HCT116 (cell line): ENCODE data around the gene ZBTB38. TPM values are rescaled to one million over a fixed set of nuclear protein-coding genes. Genes with fewer than 3 reads are reported as not detected.

Experiments
- ATAC-seq: fragments of 200-7000 bp; cut with Tn5 transposase; 2 replicates; pipeline ENCODE4 v1.9.1; 2020; ENCODE audit warnings: mild to moderate bottlenecking, moderate library complexity
- BruUV-seq: library from RNA; stranded (reverse); fragments of 400-500 nt; replicated peaks from 2 replicates; lab custom pipeline; 2021; lab: Mats Ljungman, UMichigan
- CTCF ChIA-PET: fragments of 300-600 bp; sonication (Branson Sonifier 250); formaldehyde crosslinking; loops from one replicate; lab custom pipeline; 2021; ENCODE audit warnings: antibody characterized with exemption; lab: Charles Lee
- POLR2A ChIA-PET: fragments of 300-600, 350-600 bp; sonication (Branson Sonifier 250); formaldehyde crosslinking; loops from one replicate; lab custom pipeline; 2021; ENCODE audit warnings: antibody characterized with exemption; lab: Charles Lee
- RAD21 ChIA-PET, 2 experiments: fragments of 300-600 bp; sonication (Branson Sonifier 250); formaldehyde crosslinking; loops; one replicate each; lab custom pipeline; 2023; ENCODE audit warnings: low total read pairs in 2 of 2; ENCODE audit not compliant: uncharacterized antibody in 2 of 2, unreplicated experiment in 2 of 2, low non-redundant PET in 1 of 2; lab: Charles Lee
- DNase-seq: peaks from one replicate; pipeline ENCODE4 v3.0.0-alpha.2; 2010; ENCODE audit warnings: low read depth, low spot score
- H2AFZ ChIP-seq: fragments of 200-600 bp; shearing (Covaris generic), sonication (generic); 2 replicates; pipeline ENCODE4 v1.6.1; 2017; ENCODE audit warnings: low read depth, mixed run types, mixed read lengths, antibody characterized with exemption, low read length; ENCODE audit not compliant: poor library complexity, severe bottlenecking
- H3K27ac ChIP-seq: 2 replicates; pipeline ENCODE4 v1.5.1; 2012; ENCODE audit warnings: low read depth, low read length
- H3K27me3 ChIP-seq: fragments of 200-600 bp; sonication (generic); 2 replicates; pipeline ENCODE4 v1.6.1; 2016; ENCODE audit warnings: mixed run types, low read length, mixed read lengths; ENCODE audit not compliant: insufficient read depth
- H3K36me3 ChIP-seq, 2 experiments: fragments of 200-500 bp in 1 of 2; fragments of 200-600 bp in 1 of 2; sonication (Bioruptor generic) in 1 of 2; sonication (generic) in 1 of 2; 2 replicates each; pipeline versions ENCODE4 v1.5.1 to v1.6.1; 2014 to 2016; ENCODE audit warnings: low read length in 2 of 2, inconsistent platforms in 1 of 2, mixed read lengths in 1 of 2, mixed run types in 1 of 2; ENCODE audit not compliant: insufficient read depth in 2 of 2, control insufficient read depth in 1 of 2
- H3K4me1 ChIP-seq, 2 experiments: fragments of 200-600 bp in 1 of 2; sonication (generic) in 1 of 2; 2 replicates each; pipeline versions ENCODE4 v1.5.1 to v1.6.1; 2012 to 2017; ENCODE audit warnings: low read length in 2 of 2, inconsistent platforms in 1 of 2, mild to moderate bottlenecking in 1 of 2, mixed read lengths in 1 of 2, mixed run types in 1 of 2, moderate library complexity in 1 of 2; ENCODE audit not compliant: insufficient read depth in 2 of 2, control insufficient read depth in 1 of 2
- H3K4me2 ChIP-seq: fragments of 200-600 bp; sonication (generic); 2 replicates; pipeline ENCODE4 v1.6.1; 2017; ENCODE audit warnings: mixed run types, low read length, mixed read lengths
- H3K4me3 ChIP-seq, 2 experiments: fragments of 200-600 bp in 1 of 2; sonication (generic) in 1 of 2; replicated peaks in 1 of 2; 2 replicates each; pipeline ENCODE4 v1.5.1; 2011 to 2016; ENCODE audit warnings: low read length in 2 of 2, control low read depth in 1 of 2, low read depth in 1 of 2, mild to moderate bottlenecking in 1 of 2, mixed read lengths in 1 of 2, mixed run types in 1 of 2
- H3K79me2 ChIP-seq: fragments of 200-600 bp; sonication (generic); 2 replicates; pipeline ENCODE4 v1.6.1; 2017; ENCODE audit warnings: mild to moderate bottlenecking, mixed run types, low read length, moderate library complexity, mixed read lengths; ENCODE audit not compliant: insufficient read depth
- H3K9ac ChIP-seq: fragments of 200-600 bp; sonication (generic); 2 replicates; pipeline ENCODE4 v1.6.1; 2016; ENCODE audit warnings: low read length, mixed read lengths
- H3K9me2 ChIP-seq: fragments of 200-600 bp; sonication (generic), shearing (Covaris generic); 2 replicates; pipeline ENCODE4 v1.6.1; 2017; ENCODE audit warnings: mixed run types, mild to moderate bottlenecking, moderate library complexity; ENCODE audit not compliant: insufficient read depth
- H3K9me3 ChIP-seq, 2 experiments: fragments of 200-500 bp in 1 of 2; fragments of 200-600 bp in 1 of 2; sonication (Bioruptor generic) in 1 of 2; sonication (generic) in 1 of 2; 2 replicates each; pipeline ENCODE4 v1.6.1; 2014 to 2017; ENCODE audit warnings: low read length in 2 of 2, mixed read lengths in 2 of 2, inconsistent platforms in 1 of 2, low read depth in 1 of 2, mild to moderate bottlenecking in 1 of 2, mixed run types in 1 of 2, moderate library complexity in 1 of 2; ENCODE audit not compliant: control insufficient read depth in 1 of 2, insufficient read depth in 1 of 2
- H4K20me1 ChIP-seq: fragments of 200-600 bp; sonication (generic), shearing (Covaris generic); 2 replicates; pipeline ENCODE4 v1.6.1; 2017; ENCODE audit warnings: mixed run types, mild to moderate bottlenecking, moderate library complexity; ENCODE audit not compliant: insufficient read depth
- CBX3 ChIP-seq: IDR thresholded peaks from 2 replicates; pipeline ENCODE4 v1.6.1; 2012; ENCODE audit warnings: low read depth
- EZH2phosphoT487 ChIP-seq: fragments of 200-600 bp; IDR thresholded peaks from 2 replicates; pipeline ENCODE4 v1.6.1; 2018; ENCODE audit warnings: antibody characterized with exemption, borderline replicate concordance
- FOSL1 ChIP-seq: IDR thresholded peaks from 2 replicates; pipeline ENCODE4 v1.6.1; 2012; ENCODE audit warnings: low read depth
- JUND ChIP-seq: IDR thresholded peaks from 2 replicates; pipeline ENCODE4 v1.6.1; 2012
- POLR2AphosphoS5 ChIP-seq: IDR thresholded peaks from 2 replicates; pipeline ENCODE4 v1.6.1; 2011; ENCODE audit warnings: mild to moderate bottlenecking, low read depth, low read length, moderate library complexity
- RAD21 ChIP-seq: IDR thresholded peaks from 2 replicates; pipeline ENCODE4 v1.6.1; 2012; ENCODE audit warnings: low read depth, mild to moderate bottlenecking
- SRF ChIP-seq: IDR thresholded peaks from 2 replicates; pipeline ENCODE4 v1.6.1; 2012; ENCODE audit warnings: low read depth
- YY1 ChIP-seq: IDR thresholded peaks from 2 replicates; pipeline ENCODE4 v1.6.1; 2011; ENCODE audit warnings: low read length, low read depth, moderate library complexity, mild to moderate bottlenecking; ENCODE audit not compliant: insufficient replicate concordance; ENCODE audit errors: extremely low read depth
- ZFX ChIP-seq: fragments of 450-650 bp; IDR thresholded peaks from 2 replicates; pipeline ENCODE4 v1.6.1; 2017
- ZNF274 ChIP-seq: fragments of 200-500 bp; sonication (Bioruptor generic); IDR thresholded peaks from 2 replicates; pipeline ENCODE4 v1.6.1; 2014; ENCODE audit warnings: mild to moderate bottlenecking, low read depth, low read length, inconsistent platforms
- intact Hi-C: fragments of 100-400 bp; cut with micrococcal nuclease; formaldehyde crosslinking; loops from 2 replicates; pipeline ENCODE4 v1.10.0; 2022
- total RNA-seq: library from RNA; stranded (reverse); gene quantifications from one replicate; pipeline ENCODE4 v1.2.1, GENCODE V29; 2021; ENCODE audit not compliant: unreplicated experiment
- TF ChIP-seq, protein P1 (sequence below): IDR thresholded peaks from 2 replicates; pipeline ENCODE4 v1.6.1; 2011; ENCODE audit warnings: mild to moderate bottlenecking, low read length, moderate library complexity; ENCODE audit not compliant: insufficient replicate concordance; ENCODE audit errors: extremely low read depth
- TF ChIP-seq, protein P2 (sequence below): IDR thresholded peaks from 2 replicates; pipeline ENCODE4 v1.6.1; 2012; ENCODE audit warnings: low read depth
- TF ChIP-seq, protein P3 (sequence below): IDR thresholded peaks from 2 replicates; pipeline ENCODE4 v1.6.1; 2012
- TF ChIP-seq, protein P4 (sequence below), 3 experiments: fragments of 200-600 bp in 1 of 3; sonication (generic) in 1 of 3; IDR thresholded peaks in 2 of 3; conservative IDR thresholded peaks in 1 of 3; 2 replicates each; pipeline ENCODE4 v1.5.1; 2012 to 2017; ENCODE audit warnings: low read depth in 2 of 3, low read length in 2 of 3, antibody characterized with exemption in 1 of 3, borderline replicate concordance in 1 of 3, control low read depth in 1 of 3, mild to moderate bottlenecking in 1 of 3, mixed read lengths in 1 of 3, mixed run types in 1 of 3, moderate library complexity in 1 of 3; ENCODE audit not compliant: insufficient read depth in 1 of 3
- TF ChIP-seq, protein P5 (sequence below): IDR thresholded peaks from 2 replicates; pipeline ENCODE4 v1.6.1; 2012

ZBTB38 gene
- total RNA-seq, 1 experiment from 2014 or later: 33.5 TPM

DNA sequence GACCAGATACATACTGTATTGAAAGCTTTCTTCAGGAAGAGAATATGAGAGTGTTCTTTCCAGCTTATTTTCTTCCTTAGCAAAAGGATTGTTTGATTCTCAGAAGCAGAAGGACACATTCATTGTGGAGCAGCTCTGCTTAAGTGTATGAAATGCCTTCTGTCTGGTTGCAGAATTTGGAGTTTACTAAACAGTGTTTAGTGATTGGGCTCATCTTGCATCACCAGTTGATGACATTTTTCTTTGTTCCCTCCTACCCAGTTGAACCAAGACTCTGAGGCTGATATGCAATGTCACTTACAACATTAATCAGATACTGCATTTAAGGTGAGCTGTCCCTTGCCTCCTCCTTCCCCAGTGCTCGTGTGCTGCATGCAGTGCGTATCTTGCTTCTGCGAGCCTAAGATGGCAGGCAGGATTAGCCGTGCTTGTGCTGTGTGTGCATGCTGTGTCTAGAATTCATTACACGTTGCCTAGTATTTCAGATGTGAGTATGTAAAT lies 18.4 kb downstream of the ZBTB38 start:
- ChIA-PET POLR2A (no interaction called here), RAD21 (no interaction called here), CTCF (no interaction called here)
- no peak overlapping the region for H3K4me2 ChIP-seq
- H3K9me2 ChIP-seq: no peaks in the 10 kb centered on the region
- ATAC-seq (no peak), DNase-seq (no peak)
- H3K4me1 ChIP-seq: no peaks in the 10 kb centered on the region
- H3K9ac ChIP-seq: no peak overlapping the region
- no peak overlapping the region for H3K4me3 ChIP-seq
- H3K9me3 ChIP-seq: no peaks in the 10 kb centered on the region
- no peaks in the 10 kb centered on the region; a peak in 1 of 4 replicates for H3K36me3 ChIP-seq
- no peaks in the 10 kb centered on the region for H3K79me2 ChIP-seq
- TF ChIP-seq, protein P1, sequence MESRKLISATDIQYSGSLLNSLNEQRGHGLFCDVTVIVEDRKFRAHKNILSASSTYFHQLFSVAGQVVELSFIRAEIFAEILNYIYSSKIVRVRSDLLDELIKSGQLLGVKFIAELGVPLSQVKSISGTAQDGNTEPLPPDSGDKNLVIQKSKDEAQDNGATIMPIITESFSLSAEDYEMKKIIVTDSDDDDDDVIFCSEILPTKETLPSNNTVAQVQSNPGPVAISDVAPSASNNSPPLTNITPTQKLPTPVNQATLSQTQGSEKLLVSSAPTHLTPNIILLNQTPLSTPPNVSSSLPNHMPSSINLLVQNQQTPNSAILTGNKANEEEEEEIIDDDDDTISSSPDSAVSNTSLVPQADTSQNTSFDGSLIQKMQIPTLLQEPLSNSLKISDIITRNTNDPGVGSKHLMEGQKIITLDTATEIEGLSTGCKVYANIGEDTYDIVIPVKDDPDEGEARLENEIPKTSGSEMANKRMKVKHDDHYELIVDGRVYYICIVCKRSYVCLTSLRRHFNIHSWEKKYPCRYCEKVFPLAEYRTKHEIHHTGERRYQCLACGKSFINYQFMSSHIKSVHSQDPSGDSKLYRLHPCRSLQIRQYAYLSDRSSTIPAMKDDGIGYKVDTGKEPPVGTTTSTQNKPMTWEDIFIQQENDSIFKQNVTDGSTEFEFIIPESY: no peak
- TF ChIP-seq, protein P2, sequence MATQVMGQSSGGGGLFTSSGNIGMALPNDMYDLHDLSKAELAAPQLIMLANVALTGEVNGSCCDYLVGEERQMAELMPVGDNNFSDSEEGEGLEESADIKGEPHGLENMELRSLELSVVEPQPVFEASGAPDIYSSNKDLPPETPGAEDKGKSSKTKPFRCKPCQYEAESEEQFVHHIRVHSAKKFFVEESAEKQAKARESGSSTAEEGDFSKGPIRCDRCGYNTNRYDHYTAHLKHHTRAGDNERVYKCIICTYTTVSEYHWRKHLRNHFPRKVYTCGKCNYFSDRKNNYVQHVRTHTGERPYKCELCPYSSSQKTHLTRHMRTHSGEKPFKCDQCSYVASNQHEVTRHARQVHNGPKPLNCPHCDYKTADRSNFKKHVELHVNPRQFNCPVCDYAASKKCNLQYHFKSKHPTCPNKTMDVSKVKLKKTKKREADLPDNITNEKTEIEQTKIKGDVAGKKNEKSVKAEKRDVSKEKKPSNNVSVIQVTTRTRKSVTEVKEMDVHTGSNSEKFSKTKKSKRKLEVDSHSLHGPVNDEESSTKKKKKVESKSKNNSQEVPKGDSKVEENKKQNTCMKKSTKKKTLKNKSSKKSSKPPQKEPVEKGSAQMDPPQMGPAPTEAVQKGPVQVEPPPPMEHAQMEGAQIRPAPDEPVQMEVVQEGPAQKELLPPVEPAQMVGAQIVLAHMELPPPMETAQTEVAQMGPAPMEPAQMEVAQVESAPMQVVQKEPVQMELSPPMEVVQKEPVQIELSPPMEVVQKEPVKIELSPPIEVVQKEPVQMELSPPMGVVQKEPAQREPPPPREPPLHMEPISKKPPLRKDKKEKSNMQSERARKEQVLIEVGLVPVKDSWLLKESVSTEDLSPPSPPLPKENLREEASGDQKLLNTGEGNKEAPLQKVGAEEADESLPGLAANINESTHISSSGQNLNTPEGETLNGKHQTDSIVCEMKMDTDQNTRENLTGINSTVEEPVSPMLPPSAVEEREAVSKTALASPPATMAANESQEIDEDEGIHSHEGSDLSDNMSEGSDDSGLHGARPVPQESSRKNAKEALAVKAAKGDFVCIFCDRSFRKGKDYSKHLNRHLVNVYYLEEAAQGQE: no peak
- TF ChIP-seq YY1: no peak
- no peak for TF ChIP-seq FOSL1
- TF ChIP-seq, protein P3, sequence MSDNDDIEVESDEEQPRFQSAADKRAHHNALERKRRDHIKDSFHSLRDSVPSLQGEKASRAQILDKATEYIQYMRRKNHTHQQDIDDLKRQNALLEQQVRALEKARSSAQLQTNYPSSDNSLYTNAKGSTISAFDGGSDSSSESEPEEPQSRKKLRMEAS: no peak
- TF ChIP-seq, protein P4, sequence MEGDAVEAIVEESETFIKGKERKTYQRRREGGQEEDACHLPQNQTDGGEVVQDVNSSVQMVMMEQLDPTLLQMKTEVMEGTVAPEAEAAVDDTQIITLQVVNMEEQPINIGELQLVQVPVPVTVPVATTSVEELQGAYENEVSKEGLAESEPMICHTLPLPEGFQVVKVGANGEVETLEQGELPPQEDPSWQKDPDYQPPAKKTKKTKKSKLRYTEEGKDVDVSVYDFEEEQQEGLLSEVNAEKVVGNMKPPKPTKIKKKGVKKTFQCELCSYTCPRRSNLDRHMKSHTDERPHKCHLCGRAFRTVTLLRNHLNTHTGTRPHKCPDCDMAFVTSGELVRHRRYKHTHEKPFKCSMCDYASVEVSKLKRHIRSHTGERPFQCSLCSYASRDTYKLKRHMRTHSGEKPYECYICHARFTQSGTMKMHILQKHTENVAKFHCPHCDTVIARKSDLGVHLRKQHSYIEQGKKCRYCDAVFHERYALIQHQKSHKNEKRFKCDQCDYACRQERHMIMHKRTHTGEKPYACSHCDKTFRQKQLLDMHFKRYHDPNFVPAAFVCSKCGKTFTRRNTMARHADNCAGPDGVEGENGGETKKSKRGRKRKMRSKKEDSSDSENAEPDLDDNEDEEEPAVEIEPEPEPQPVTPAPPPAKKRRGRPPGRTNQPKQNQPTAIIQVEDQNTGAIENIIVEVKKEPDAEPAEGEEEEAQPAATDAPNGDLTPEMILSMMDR (IDR thresholded peaks at IDR 0.05 in 2 of 3, conservative IDR thresholded peaks at IDR 0.05 in 1 of 3; ENCODE audit: borderline replicate concordance in 1 of 3, insufficient read depth in 1 of 3, low read depth in 2 of 3, low read length in 2 of 3): no peak
- TF ChIP-seq CBX3: no peak
- no peak for TF ChIP-seq SRF
- TF ChIP-seq, protein P5, sequence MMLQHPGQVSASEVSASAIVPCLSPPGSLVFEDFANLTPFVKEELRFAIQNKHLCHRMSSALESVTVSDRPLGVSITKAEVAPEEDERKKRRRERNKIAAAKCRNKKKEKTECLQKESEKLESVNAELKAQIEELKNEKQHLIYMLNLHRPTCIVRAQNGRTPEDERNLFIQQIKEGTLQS: no peak
- TF ChIP-seq ZFX: no peak
- TF ChIP-seq EZH2phosphoT487: no peak
- TF ChIP-seq JUND: no peak
- no peak for TF ChIP-seq ZNF274
- no peak for TF ChIP-seq RAD21
- no peak for TF ChIP-seq POLR2AphosphoS5
- no peaks in the 10 kb centered on the region for H4K20me1 ChIP-seq
- no TSS peak for BruUV-seq
- H3K27ac ChIP-seq: no peak overlapping the region
- no peak overlapping the region for H2AFZ ChIP-seq
- H3K27me3 ChIP-seq: no peaks in the 10 kb centered on the region
- intact Hi-C loops: no loop called here
